WTC11 (cell line): ENCODE measurements around the gene OR52H1.

ENCODE experiments used
- CREB1 ChIP-seq: sonication (generic); formaldehyde crosslinking; IDR thresholded peaks from 2 replicates; pipeline ENCODE4 v1.8.0; 2023; ENCODE audit warnings: mild to moderate bottlenecking, missing genetic modification reagents
- CTCF ChIP-seq: fragments of 200-600 bp; IDR thresholded peaks from 2 replicates; pipeline ENCODE4 v1.8.0; 2022; ENCODE audit warnings: antibody characterized with exemption
- HMGA2 ChIP-seq: fragments of 250-450 bp; sonication (Bioruptor Pico); IDR thresholded peaks from 2 replicates; pipeline ENCODE4 v1.4.0; 2021; ENCODE audit warnings: mild to moderate bottlenecking, moderate library complexity
- SOX15 ChIP-seq: fragments of 250-450 bp; sonication (Bioruptor Pico); IDR thresholded peaks from 2 replicates; pipeline ENCODE4 v1.9.0; 2021; ENCODE audit warnings: mild to moderate bottlenecking
- ZNF121 ChIP-seq: sonication (generic); formaldehyde crosslinking; IDR thresholded peaks from 2 replicates; pipeline ENCODE4 v1.8.0; 2023; ENCODE audit warnings: missing genetic modification reagents
- ZNF232 ChIP-seq: sonication (generic); formaldehyde crosslinking; IDR thresholded peaks from 2 replicates; pipeline ENCODE4 v1.8.0; 2022; ENCODE audit warnings: mild to moderate bottlenecking, missing genetic modification reagents
- ZNF423 ChIP-seq: fragments of 250-450 bp; sonication (Bioruptor Pico); IDR thresholded peaks from 2 replicates; pipeline ENCODE4 v2.1.2; 2022; ENCODE audit warnings: mild to moderate bottlenecking, moderate library complexity
- TF ChIP-seq, protein P1 (sequence below): sonication (generic); formaldehyde crosslinking; IDR thresholded peaks from 2 replicates; pipeline ENCODE4 v1.8.0; 2023; ENCODE audit warnings: missing genetic modification reagents, mild to moderate bottlenecking, borderline replicate concordance

DNA sequence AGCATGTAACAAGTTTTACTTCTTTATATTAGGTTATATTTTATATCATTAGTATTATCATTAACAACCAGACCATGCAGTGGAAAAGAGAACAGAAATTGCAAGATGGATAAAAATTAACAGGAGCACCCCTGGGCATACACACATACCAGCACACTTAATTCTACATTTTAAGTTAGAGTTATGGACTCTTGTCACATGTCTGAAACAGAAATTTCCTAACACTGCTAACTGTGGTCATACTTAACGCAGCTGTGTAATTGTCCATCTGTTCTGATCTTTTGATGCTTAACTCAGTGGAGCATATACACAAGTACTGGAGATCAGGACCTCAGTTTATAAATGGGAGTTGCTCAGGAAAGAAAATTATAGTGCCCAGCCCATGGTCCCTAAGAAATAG lies 358 bp downstream of the OR52H1 start:
- TF ChIP-seq CTCF, result no peak
- TF ChIP-seq SOX15, result no peak
- TF ChIP-seq, protein P1, sequence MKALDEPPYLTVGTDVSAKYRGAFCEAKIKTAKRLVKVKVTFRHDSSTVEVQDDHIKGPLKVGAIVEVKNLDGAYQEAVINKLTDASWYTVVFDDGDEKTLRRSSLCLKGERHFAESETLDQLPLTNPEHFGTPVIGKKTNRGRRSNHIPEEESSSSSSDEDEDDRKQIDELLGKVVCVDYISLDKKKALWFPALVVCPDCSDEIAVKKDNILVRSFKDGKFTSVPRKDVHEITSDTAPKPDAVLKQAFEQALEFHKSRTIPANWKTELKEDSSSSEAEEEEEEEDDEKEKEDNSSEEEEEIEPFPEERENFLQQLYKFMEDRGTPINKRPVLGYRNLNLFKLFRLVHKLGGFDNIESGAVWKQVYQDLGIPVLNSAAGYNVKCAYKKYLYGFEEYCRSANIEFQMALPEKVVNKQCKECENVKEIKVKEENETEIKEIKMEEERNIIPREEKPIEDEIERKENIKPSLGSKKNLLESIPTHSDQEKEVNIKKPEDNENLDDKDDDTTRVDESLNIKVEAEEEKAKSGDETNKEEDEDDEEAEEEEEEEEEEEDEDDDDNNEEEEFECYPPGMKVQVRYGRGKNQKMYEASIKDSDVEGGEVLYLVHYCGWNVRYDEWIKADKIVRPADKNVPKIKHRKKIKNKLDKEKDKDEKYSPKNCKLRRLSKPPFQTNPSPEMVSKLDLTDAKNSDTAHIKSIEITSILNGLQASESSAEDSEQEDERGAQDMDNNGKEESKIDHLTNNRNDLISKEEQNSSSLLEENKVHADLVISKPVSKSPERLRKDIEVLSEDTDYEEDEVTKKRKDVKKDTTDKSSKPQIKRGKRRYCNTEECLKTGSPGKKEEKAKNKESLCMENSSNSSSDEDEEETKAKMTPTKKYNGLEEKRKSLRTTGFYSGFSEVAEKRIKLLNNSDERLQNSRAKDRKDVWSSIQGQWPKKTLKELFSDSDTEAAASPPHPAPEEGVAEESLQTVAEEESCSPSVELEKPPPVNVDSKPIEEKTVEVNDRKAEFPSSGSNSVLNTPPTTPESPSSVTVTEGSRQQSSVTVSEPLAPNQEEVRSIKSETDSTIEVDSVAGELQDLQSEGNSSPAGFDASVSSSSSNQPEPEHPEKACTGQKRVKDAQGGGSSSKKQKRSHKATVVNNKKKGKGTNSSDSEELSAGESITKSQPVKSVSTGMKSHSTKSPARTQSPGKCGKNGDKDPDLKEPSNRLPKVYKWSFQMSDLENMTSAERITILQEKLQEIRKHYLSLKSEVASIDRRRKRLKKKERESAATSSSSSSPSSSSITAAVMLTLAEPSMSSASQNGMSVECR (CRISPR knock-in tag), result no peak
- TF ChIP-seq CREB1, result no peak
- no peak for TF ChIP-seq ZNF232
- TF ChIP-seq HMGA2 (CRISPR knock-in tag), result no peak
- no peak for TF ChIP-seq ZNF423 (CRISPR knock-in tag)
- TF ChIP-seq ZNF121 (CRISPR knock-in tag), result no peak
